ENCODE results near the gene POLR1G.

GRCh38 chr19:45417151-45417550, 10.7 kb downstream of the POLR1G start:
- TF ChIP-seq, protein P1, sequence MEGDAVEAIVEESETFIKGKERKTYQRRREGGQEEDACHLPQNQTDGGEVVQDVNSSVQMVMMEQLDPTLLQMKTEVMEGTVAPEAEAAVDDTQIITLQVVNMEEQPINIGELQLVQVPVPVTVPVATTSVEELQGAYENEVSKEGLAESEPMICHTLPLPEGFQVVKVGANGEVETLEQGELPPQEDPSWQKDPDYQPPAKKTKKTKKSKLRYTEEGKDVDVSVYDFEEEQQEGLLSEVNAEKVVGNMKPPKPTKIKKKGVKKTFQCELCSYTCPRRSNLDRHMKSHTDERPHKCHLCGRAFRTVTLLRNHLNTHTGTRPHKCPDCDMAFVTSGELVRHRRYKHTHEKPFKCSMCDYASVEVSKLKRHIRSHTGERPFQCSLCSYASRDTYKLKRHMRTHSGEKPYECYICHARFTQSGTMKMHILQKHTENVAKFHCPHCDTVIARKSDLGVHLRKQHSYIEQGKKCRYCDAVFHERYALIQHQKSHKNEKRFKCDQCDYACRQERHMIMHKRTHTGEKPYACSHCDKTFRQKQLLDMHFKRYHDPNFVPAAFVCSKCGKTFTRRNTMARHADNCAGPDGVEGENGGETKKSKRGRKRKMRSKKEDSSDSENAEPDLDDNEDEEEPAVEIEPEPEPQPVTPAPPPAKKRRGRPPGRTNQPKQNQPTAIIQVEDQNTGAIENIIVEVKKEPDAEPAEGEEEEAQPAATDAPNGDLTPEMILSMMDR (IDR thresholded peaks at IDR 0.05; ENCODE audit: low read length): no peak
- TF ChIP-seq EZH2phosphoT487 (IDR thresholded peaks at IDR 0.05; ENCODE audit: low read length): no peak
